OCI-LY3 (cell line): ENCODE data around the gene GALNT2.

Experiments used
- H2AFZ ChIP-seq: fragments of 200-600, 300-600 bp; shearing (Covaris generic); 2 replicates; pipeline ENCODE4 v1.6.0; 2014; ENCODE audit warnings: antibody characterized with exemption, low read depth, low read length
- H3K27ac ChIP-seq: fragments of 200-600, 300-600 bp; sonication (generic); 2 replicates; pipeline ENCODE4 v1.5.1; 2014; ENCODE audit warnings: mild to moderate bottlenecking, low read length, moderate library complexity, mixed read lengths
- H3K27me3 ChIP-seq: fragments of 200-600, 300-600 bp; sonication (generic); 2 replicates; pipeline ENCODE4 v1.6.1; 2014; ENCODE audit warnings: low read depth, low read length, mixed read lengths
- H3K36me3 ChIP-seq: fragments of 200-600, 300-600 bp; sonication (generic); replicated peaks from 2 replicates; pipeline ENCODE3; 2014; ENCODE audit warnings: low read depth, low read length, mixed read lengths
- H3K4me1 ChIP-seq: fragments of 300-600, 200-600 bp; sonication (generic); 2 replicates; pipeline ENCODE4 v1.6.1; 2014; ENCODE audit warnings: low read length, mixed read lengths
- H3K4me2 ChIP-seq: fragments of 200-600, 300-600 bp; sonication (generic); 2 replicates; pipeline ENCODE4 v1.6.1; 2014; ENCODE audit warnings: low read length, mixed read lengths
- H3K4me3 ChIP-seq: fragments of 300-600, 200-600 bp; sonication (generic); 2 replicates; pipeline ENCODE4 v1.5.1; 2014; ENCODE audit warnings: antibody characterized with exemption, mild to moderate bottlenecking, low read length, moderate library complexity
- H3K79me2 ChIP-seq: fragments of 300-600, 200-600 bp; shearing (Covaris generic); 2 replicates; pipeline ENCODE4 v1.6.1; 2014; ENCODE audit warnings: mild to moderate bottlenecking, low read length, mixed read lengths
- H3K9ac ChIP-seq: fragments of 300-600, 200-600 bp; shearing (Covaris generic); 2 replicates; pipeline ENCODE4 v1.6.0; 2014; ENCODE audit warnings: mild to moderate bottlenecking, low read length, moderate library complexity
- H3K9me3 ChIP-seq: fragments of 200-600, 300-600 bp; shearing (Covaris generic); 2 replicates; pipeline ENCODE4 v1.6.1; 2014; ENCODE audit warnings: low read length, mixed read lengths; ENCODE audit not compliant: insufficient read depth
- H4K20me1 ChIP-seq: fragments of 200-600, 300-600 bp; sonication (generic); 2 replicates; pipeline ENCODE4 v1.6.1; 2016; ENCODE audit warnings: low read length, mixed read lengths; ENCODE audit not compliant: insufficient read depth
- EZH2phosphoT487 ChIP-seq: fragments of 200-600 bp; shearing (Covaris generic); IDR thresholded peaks from 2 replicates; pipeline ENCODE4 v1.6.1; 2018; ENCODE audit warnings: antibody characterized with exemption, mixed run types, low read depth
- TF ChIP-seq, protein P1 (sequence below): fragments of 200-600, 300-600 bp; sonication (generic); IDR thresholded peaks from 2 replicates; pipeline ENCODE4 v1.5.1; 2014; ENCODE audit warnings: antibody characterized with exemption, low read length, low read depth

GALNT2 gene

DNA sequence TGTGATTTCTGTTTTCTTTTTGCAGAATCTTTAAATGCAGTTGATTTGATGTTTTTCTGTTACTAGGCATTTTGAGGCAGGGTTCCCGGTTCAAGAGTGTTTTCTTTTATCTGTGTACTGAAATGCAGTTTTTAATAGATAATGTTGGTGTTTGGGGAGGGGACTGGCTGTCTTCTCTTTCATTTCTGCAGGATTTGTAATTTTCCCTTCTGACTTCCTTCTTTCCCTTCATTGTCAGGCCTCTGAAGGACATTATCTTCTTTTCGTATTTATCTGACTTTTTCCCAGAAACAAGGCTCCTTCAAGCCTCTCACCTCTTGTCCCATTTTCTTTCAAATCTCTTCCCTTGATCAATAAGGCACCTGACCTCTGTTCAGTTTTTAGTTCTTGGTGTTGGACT lies 1.5 kb upstream of the GALNT2 start:
- no peak overlapping the region for H3K27ac ChIP-seq
- peaks cover 19% of the 10 kb centered on the region for H3K4me1 ChIP-seq
- peaks cover 24% of the 10 kb centered on the region for H4K20me1 ChIP-seq
- peak overlapping the region; percentile 74; the same call in 1 of the 2 replicates for H3K9ac ChIP-seq
- peaks cover 6% of the 10 kb centered on the region for H3K9me3 ChIP-seq
- H3K27me3 ChIP-seq = peaks cover 18% of the 10 kb centered on the region
- TF ChIP-seq, protein P1, sequence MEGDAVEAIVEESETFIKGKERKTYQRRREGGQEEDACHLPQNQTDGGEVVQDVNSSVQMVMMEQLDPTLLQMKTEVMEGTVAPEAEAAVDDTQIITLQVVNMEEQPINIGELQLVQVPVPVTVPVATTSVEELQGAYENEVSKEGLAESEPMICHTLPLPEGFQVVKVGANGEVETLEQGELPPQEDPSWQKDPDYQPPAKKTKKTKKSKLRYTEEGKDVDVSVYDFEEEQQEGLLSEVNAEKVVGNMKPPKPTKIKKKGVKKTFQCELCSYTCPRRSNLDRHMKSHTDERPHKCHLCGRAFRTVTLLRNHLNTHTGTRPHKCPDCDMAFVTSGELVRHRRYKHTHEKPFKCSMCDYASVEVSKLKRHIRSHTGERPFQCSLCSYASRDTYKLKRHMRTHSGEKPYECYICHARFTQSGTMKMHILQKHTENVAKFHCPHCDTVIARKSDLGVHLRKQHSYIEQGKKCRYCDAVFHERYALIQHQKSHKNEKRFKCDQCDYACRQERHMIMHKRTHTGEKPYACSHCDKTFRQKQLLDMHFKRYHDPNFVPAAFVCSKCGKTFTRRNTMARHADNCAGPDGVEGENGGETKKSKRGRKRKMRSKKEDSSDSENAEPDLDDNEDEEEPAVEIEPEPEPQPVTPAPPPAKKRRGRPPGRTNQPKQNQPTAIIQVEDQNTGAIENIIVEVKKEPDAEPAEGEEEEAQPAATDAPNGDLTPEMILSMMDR = no peak
- no peak for TF ChIP-seq EZH2phosphoT487
- no peaks in the 10 kb centered on the region for H3K36me3 ChIP-seq
- H2AFZ ChIP-seq = 0 out of 2 replicates have a peak overlapping the region, but pooled peaks have one; percentile 81
- H3K79me2 ChIP-seq = peaks cover 33% of the 10 kb centered on the region
- H3K4me2 ChIP-seq = peak overlapping the region; percentile 92
- H3K4me3 ChIP-seq = peak overlapping the region; percentile 87

DNA sequence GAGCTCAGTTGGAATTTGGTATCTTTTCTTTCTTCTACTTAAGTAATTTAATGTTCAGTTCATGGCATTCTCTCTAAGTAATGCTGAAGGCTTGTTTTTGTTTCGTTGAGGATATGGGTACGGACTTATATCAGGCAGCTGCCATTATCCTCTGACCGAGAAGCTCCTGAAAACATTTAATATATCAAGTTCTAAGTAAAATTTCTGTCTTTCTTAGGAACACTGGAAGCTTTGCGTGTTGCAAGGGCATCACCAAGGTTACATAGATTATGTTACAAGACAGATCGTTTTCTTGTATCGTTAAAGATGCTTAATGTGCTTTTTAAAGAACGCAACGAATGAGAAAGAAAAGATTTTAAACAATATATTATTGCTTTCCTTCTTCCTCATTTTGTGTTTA lies 1.0 kb upstream of the GALNT2 start:
- H2AFZ ChIP-seq = peak overlapping the region; percentile 81
- H3K27me3 ChIP-seq = peaks cover 14% of the 10 kb centered on the region
- H3K79me2 ChIP-seq = peaks cover 37% of the 10 kb centered on the region
- peaks cover 29% of the 10 kb centered on the region for H4K20me1 ChIP-seq
- peaks cover 19% of the 10 kb centered on the region for H3K4me1 ChIP-seq
- H3K27ac ChIP-seq = peak overlapping the region; percentile 40
- H3K4me3 ChIP-seq = peak overlapping the region; percentile 87
- H3K9me3 ChIP-seq = peaks cover 6% of the 10 kb centered on the region
- H3K36me3 ChIP-seq = no peaks in the 10 kb centered on the region
- peak overlapping the region; percentile 74 for H3K9ac ChIP-seq
- H3K4me2 ChIP-seq = peak overlapping the region; percentile 92
- TF ChIP-seq, protein P1 = no peak
- no peak for TF ChIP-seq EZH2phosphoT487

DNA sequence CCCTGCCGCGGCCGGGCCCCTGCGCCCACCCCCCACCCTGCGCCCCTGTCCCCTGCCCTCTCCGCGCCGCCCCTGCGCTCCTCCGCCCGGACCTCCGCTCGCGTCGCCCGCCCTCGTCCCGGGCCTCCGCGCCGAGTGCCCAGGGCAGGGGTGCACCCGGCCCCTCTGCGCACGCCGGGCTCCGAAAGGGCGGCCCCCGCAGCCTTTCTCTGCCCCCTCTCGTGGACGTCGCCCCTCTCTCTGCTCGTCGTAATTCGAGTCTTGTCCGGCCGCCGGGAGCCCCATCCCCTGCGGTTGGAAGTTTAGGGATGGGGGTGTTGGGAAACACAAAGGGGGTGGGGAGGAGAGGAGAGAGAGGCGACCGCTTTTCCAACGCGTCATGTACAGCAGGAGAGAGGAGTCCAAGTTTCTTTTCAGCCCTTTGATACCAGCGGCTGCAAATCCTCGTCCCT lies 407 bp downstream of the GALNT2 start:
- Histone ChIP-seq H3K4me1 (peaks cover 19% of the 10 kb centered on the region), H3K79me2 (peaks cover 51% of the 10 kb centered on the region), H3K27ac (peak overlapping the region; percentile 29)

DNA sequence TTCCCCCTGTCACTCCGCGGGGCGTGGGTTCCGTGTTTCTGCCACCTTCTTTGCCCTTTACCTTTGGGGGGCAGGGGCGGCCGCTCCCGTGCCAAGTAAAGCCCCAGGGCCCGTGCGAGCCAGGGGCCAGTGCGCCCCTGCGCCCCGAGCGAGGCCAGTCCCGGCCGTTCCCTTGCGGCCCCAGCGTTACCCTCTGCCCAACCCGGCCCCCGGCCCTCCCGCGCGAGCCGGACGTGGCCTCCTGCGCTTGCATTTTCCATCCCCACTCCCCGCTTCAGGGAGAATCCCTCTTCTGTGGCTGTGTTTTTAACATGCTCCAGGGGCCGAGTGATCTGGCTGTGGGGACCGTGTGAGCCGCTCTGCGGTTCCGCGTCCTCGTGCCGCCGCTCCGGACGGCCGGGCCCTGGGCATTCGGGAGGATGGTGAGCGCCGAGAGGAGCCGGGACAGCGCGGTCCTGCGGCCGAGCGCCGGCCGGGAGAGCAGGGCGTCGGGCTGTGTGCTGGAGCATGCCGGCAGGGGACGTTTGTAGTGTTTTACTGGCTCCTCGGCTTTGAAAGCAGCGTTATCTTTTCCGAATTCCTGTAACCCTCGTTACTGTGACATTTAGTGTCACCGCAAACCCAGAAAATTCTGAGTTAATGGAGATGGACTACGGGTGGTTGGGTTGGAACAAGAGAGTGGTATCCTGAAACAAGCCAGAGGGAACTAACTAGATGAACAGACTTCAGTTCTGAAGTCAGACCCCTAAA lies 1.0 kb downstream of the GALNT2 start:
- Histone ChIP-seq H3K27me3 (no peaks in the 10 kb centered on the region), H2AFZ (peak overlapping the region; percentile 0; the same call in 1 of the 2 replicates), H3K27ac (no peak overlapping the region), H3K4me2 (peak overlapping the region; percentile 97), H3K4me3 (peak overlapping the region; percentile 87), H3K9me3 (no peaks in the 10 kb centered on the region), H3K4me1 (peaks cover 19% of the 10 kb centered on the region), H3K36me3 (no peaks in the 10 kb centered on the region), H4K20me1 (peaks cover 49% of the 10 kb centered on the region), H3K79me2 (peaks cover 57% of the 10 kb centered on the region), H3K9ac (peak overlapping the region; percentile 85)
- TF ChIP-seq, protein P1 = peak; percentile 15; the same call in 1 of the 2 replicates
- no peak for TF ChIP-seq EZH2phosphoT487

More for the DNA sequence above, 407 bp downstream of the GALNT2 start:
- H3K9ac ChIP-seq = peak overlapping the region; percentile 85
- peaks cover 43% of the 10 kb centered on the region for H4K20me1 ChIP-seq
- TF ChIP-seq EZH2phosphoT487 = no peak
- TF ChIP-seq, protein P1 = no peak
- H3K27me3 ChIP-seq = peaks cover 2% of the 10 kb centered on the region; the same call in 1 of the 2 replicates
- no peaks in the 10 kb centered on the region for H3K36me3 ChIP-seq
- H3K4me3 ChIP-seq = peak overlapping the region; percentile 87
- peak overlapping the region; percentile 97 for H3K4me2 ChIP-seq
- peaks cover 3% of the 10 kb centered on the region for H3K9me3 ChIP-seq
- peak overlapping the region; percentile 0; the same call in 1 of the 2 replicates for H2AFZ ChIP-seq
